Neuronal stem cell (in vitro differentiated cells): ENCODE measurements around the gene GNB3.

ENCODE experiments used
- DNase-seq: peaks from one replicate; pipeline ENCODE4 v3.0.0-alpha.2; 2013; ENCODE audit warnings: low spot score
- H2AFZ ChIP-seq: one replicate; pipeline ENCODE4 v1.6.1; 2013; ENCODE audit warnings: mild to moderate bottlenecking, low read length, inconsistent platforms
- H2AK5ac ChIP-seq: 2 replicates; pipeline ENCODE4 v1.6.1; 2013; ENCODE audit warnings: low read depth, mild to moderate bottlenecking, inconsistent platforms, low read length, moderate library complexity, mixed read lengths
- H2BK120ac ChIP-seq: 2 replicates; pipeline ENCODE4 v1.6.1; 2013; ENCODE audit warnings: low read depth, mild to moderate bottlenecking, inconsistent platforms, low read length, moderate library complexity, mixed read lengths
- H2BK12ac ChIP-seq: one replicate; pipeline ENCODE4 v1.6.1; 2013; ENCODE audit warnings: low read length, inconsistent platforms
- H2BK15ac ChIP-seq: 2 replicates; pipeline ENCODE4 v1.6.1; 2013; ENCODE audit warnings: mild to moderate bottlenecking, low read length, inconsistent platforms, mixed read lengths
- H2BK5ac ChIP-seq: one replicate; pipeline ENCODE4 v1.6.1; 2013; ENCODE audit warnings: inconsistent platforms, mild to moderate bottlenecking, low read length, moderate library complexity
- H3K14ac ChIP-seq: one replicate; pipeline ENCODE4 v1.6.1; 2013; ENCODE audit warnings: low read length, inconsistent platforms
- H3K18ac ChIP-seq: 2 replicates; pipeline ENCODE4 v1.6.1; 2013; ENCODE audit warnings: low read length, inconsistent platforms
- H3K23ac ChIP-seq: 2 replicates; pipeline ENCODE4 v1.6.1; 2013; ENCODE audit warnings: low read depth, mild to moderate bottlenecking, mixed read lengths, low read length, inconsistent platforms; ENCODE audit not compliant: poor library complexity
- H3K27ac ChIP-seq: replicated peaks from 3 replicates; pipeline ENCODE4 v1.5.1; 2013; ENCODE audit warnings: low read length, inconsistent platforms
- H3K27me3 ChIP-seq, 3 experiments: 2 replicates each; pipeline ENCODE4 v1.6.1; 2013; ENCODE audit warnings: low read length in 3 of 3, mild to moderate bottlenecking in 2 of 3, inconsistent platforms in 1 of 3, low read depth in 1 of 3, mixed read lengths in 1 of 3, moderate library complexity in 1 of 3; ENCODE audit not compliant: control insufficient read depth in 3 of 3, insufficient read depth in 3 of 3
- H3K36me3 ChIP-seq, 2 donors: replicated peaks in 1 of 2; 2 replicates each; pipeline ENCODE4 v1.6.1; 2013; ENCODE audit warnings: low read length in 2 of 2; ENCODE audit not compliant: control insufficient read depth in 2 of 2, insufficient read depth in 2 of 2
- H3K4ac ChIP-seq: 2 replicates; pipeline ENCODE4 v1.6.1; 2013; ENCODE audit warnings: inconsistent platforms, mild to moderate bottlenecking, low read length, moderate library complexity
- H3K4me1 ChIP-seq, 2 donors: 1 replicate in 1 of 2; 2 replicates in 1 of 2; pipeline ENCODE4 v1.6.1; 2013; ENCODE audit warnings: low read length in 2 of 2, low read depth in 1 of 2; ENCODE audit not compliant: control insufficient read depth in 2 of 2, insufficient read depth in 1 of 2
- H3K4me2 ChIP-seq: one replicate; pipeline ENCODE4 v1.6.1; 2013; ENCODE audit warnings: mild to moderate bottlenecking, low read length, inconsistent platforms; ENCODE audit not compliant: insufficient read depth, poor library complexity, severe bottlenecking
- H3K4me3 ChIP-seq, 2 donors: 2 replicates each; pipeline ENCODE4 v1.5.1; 2013; ENCODE audit warnings: low read length in 2 of 2, mild to moderate bottlenecking in 2 of 2, inconsistent platforms in 1 of 2, moderate library complexity in 1 of 2
- H3K79me1 ChIP-seq: one replicate; pipeline ENCODE4 v1.6.1; 2013; ENCODE audit warnings: low read depth, mild to moderate bottlenecking, inconsistent platforms, low read length, moderate library complexity
- H3K9ac ChIP-seq: one replicate; pipeline ENCODE4 v1.6.1; 2013; ENCODE audit warnings: mild to moderate bottlenecking, low read depth, low read length, inconsistent platforms; ENCODE audit not compliant: poor library complexity
- H3K9me3 ChIP-seq, 2 donors: replicated peaks in 1 of 2; 2 replicates each; pipeline versions ENCODE3 to v1.6.1; 2013; ENCODE audit warnings: low read length in 2 of 2, mild to moderate bottlenecking in 2 of 2, inconsistent platforms in 1 of 2, low read depth in 1 of 2, mixed read lengths in 1 of 2, moderate library complexity in 1 of 2; ENCODE audit not compliant: control insufficient read depth in 2 of 2, insufficient read depth in 1 of 2
- H4K8ac ChIP-seq: one replicate; pipeline ENCODE4 v1.6.1; 2013; ENCODE audit warnings: low read depth, mild to moderate bottlenecking, inconsistent platforms, low read length, moderate library complexity
- H4K91ac ChIP-seq: one replicate; pipeline ENCODE4 v1.6.1; 2013; ENCODE audit warnings: low read length, low read depth, mild to moderate bottlenecking, inconsistent platforms; ENCODE audit not compliant: poor library complexity
- WGBS, 2 donors: extraction: QIAGEN DNeasy Blood & Tissue Kit; methylation state at CpG; one replicate each; pipeline ENCODE4 v1.1.7; 2013; ENCODE audit warnings: missing lambda C conversion rate in 2 of 2, mixed read lengths in 1 of 2; ENCODE audit not compliant: insufficient read length in 2 of 2, insufficient replicate concordance in 1 of 2; ENCODE audit errors: extremely low coverage in 2 of 2; 5-methylcytosine and 5-hydroxymethylcytosine counted together

The GNB3 gene

DNA sequence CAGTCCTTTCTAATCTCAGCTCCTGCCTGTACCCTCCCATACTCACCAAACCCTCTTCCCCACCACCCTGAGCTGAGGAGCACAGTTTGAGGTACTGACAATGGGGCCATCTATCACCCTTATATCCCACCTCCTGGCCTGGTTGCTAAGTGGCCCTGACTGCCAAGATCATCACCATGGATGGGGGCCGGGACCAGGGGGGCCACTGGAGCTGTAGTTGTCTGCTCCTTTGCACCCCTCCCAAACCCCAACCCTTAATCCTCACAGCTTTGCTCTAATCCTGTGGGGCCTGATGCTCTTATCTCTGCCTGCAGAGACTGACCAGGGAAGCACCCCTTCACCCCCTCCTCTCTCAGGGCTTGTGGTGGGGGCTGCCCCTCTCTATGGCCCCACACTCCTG, 395 bp upstream of the GNB3 start:
- no peak overlapping the region for H3K4me2 ChIP-seq
- no peak overlapping the region for H2BK5ac ChIP-seq
- H3K9ac ChIP-seq: no peak overlapping the region
- H2BK120ac ChIP-seq: no peak overlapping the region
- no peak overlapping the region for H2BK15ac ChIP-seq
- WGBS, 2 donors: no CpG with 5 or more reads among the region's 1 CpG
- H3K9me3 ChIP-seq: no peaks in the 10 kb centered on the region
- H3K36me3 ChIP-seq: peaks cover 63 to 94% of the 10 kb centered on the region in 2 donors
- H3K27me3 ChIP-seq: no peaks in the 10 kb centered on the region
- no peak overlapping the region for H3K23ac ChIP-seq
- no peak overlapping the region for H4K8ac ChIP-seq
- H2AFZ ChIP-seq: no peak overlapping the region
- no peak overlapping the region for H4K91ac ChIP-seq
- H3K4me1 ChIP-seq: peaks cover 0 to 11% of the 10 kb centered on the region in 2 donors
- no peak for DNase-seq
- peaks cover 2% of the 10 kb centered on the region for H3K79me1 ChIP-seq
- H2BK12ac ChIP-seq: no peak overlapping the region
- no peak overlapping the region for H3K18ac ChIP-seq
- H2AK5ac ChIP-seq: no peak overlapping the region
- H3K14ac ChIP-seq: no peak overlapping the region
- no peak overlapping the region for H3K4me3 ChIP-seq
- H3K27ac ChIP-seq: peak overlapping the region; percentile 54
- H3K4ac ChIP-seq: no peak overlapping the region

DNA sequence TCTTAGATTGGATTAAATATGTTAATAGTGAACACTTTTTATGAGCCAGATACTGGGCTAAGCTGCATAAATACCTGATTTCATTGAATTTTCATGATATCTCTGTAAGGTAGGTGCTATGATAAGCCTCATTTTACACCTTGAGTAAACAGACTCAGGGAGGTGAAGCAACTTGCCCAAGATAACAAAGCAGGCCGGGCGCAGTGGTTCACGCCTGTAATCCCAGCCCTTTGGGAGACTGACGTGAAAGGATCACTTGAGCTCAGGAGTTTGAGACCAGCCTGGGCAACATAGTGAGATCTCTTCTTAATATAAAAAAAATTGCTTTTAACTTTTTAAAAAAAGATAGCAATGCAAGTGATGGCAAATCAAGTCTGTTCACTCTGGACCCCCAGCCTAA, 1.4 kb downstream of the GNB3 start:
- Histone ChIP-seq H3K23ac (no peak overlapping the region), H2AFZ (no peak overlapping the region), H2BK5ac (no peak overlapping the region), H3K27ac (no peak overlapping the region), H3K4ac (no peak overlapping the region), H2BK12ac (no peak overlapping the region), H3K79me1 (peaks cover 2% of the 10 kb centered on the region), H3K27me3 (no peaks in the 10 kb centered on the region), H3K4me2 (no peak overlapping the region), H4K91ac (no peak overlapping the region), H3K9ac (no peak overlapping the region), H3K4me1 (peaks cover 0 to 11% of the 10 kb centered on the region in 2 donors), H3K18ac (no peak overlapping the region), H3K4me3 (no peak overlapping the region), H4K8ac (no peak overlapping the region), H2BK15ac (no peak overlapping the region), H3K36me3 (peaks cover 67 to 95% of the 10 kb centered on the region in 2 donors), H3K14ac (no peak overlapping the region), H2AK5ac (no peak overlapping the region), H3K9me3 (no peaks in the 10 kb centered on the region), H2BK120ac (no peak overlapping the region)
- no peak for DNase-seq
- no CpG with 5 or more reads among the region's 4 CpGs for WGBS, 2 donors

DNA sequence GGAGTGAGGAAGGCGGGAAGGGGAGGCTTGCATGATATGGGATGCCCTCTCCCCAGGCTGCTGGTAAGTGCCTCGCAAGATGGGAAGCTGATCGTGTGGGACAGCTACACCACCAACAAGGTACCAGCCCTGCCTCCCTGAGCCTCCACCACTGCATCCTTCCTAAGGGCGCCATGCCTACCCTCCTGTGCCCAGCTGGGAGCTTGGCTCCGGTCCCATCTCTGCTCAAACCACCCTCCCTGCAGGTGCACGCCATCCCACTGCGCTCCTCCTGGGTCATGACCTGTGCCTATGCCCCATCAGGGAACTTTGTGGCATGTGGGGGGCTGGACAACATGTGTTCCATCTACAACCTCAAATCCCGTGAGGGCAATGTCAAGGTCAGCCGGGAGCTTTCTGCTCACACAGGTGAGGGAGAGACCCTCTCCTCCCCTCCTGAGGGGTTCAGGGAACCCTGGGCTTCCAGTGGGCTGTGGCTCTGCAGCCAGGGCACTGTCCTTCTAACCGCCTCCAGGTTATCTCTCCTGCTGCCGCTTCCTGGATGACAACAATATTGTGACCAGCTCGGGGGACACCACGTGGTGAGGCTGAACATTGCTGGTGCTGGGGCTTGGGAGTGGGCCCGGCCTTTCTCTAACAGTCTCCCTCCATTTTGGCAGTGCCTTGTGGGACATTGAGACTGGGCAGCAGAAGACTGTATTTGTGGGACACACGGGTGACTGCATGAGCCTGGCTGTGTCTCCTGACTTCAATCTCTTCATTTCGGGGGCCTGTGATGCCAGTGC, 2.6 kb downstream of the GNB3 start:
- Histone ChIP-seq H2BK5ac (peak overlapping the region; percentile 56), H4K8ac (no peak overlapping the region), H3K9me3 (no peaks in the 10 kb centered on the region), H4K91ac (no peak overlapping the region), H2BK12ac (no peak overlapping the region), H3K14ac (no peak overlapping the region), H2BK15ac (peak overlapping the region; percentile 27), H2AFZ (no peak overlapping the region), H3K4me1 (peaks cover 0 to 11% of the 10 kb centered on the region in 2 donors), H3K4ac (no peak overlapping the region), H3K18ac (no peak overlapping the region), H3K23ac (peak overlapping the region; percentile 17), H2BK120ac (no peak overlapping the region), H3K79me1 (peaks cover 2% of the 10 kb centered on the region), H3K4me2 (no peak overlapping the region), H2AK5ac (peak overlapping the region; percentile 28), H3K27ac (no peak overlapping the region), H3K9ac (peak overlapping the region; percentile 27), H3K27me3 (no peaks in the 10 kb centered on the region), H3K4me3 (no peak overlapping the region), H3K36me3 (peaks cover 62 to 95% of the 10 kb centered on the region in 2 donors)
- no CpG with 5 or more reads among the region's 16 CpGs for WGBS, 2 donors
- no peak for DNase-seq

DNA sequence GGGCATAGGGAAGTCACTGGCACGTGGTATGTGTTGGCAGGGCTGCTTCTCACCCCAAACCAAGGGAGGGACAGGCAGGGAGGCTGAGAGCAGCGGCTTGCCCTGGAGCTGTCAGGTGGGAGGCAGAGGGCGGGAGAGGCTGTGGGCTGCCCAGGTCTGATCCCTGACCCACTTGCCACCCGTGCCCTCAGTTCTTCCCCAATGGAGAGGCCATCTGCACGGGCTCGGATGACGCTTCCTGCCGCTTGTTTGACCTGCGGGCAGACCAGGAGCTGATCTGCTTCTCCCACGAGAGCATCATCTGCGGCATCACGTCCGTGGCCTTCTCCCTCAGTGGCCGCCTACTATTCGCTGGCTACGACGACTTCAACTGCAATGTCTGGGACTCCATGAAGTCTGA, 4.7 kb downstream of the GNB3 start:
- peaks cover 3 to 6% of the 10 kb centered on the region in 2 donors for H3K4me1 ChIP-seq
- no peak overlapping the region for H2BK12ac ChIP-seq
- H3K9me3 ChIP-seq: no peaks in the 10 kb centered on the region
- DNase-seq: no peak
- H4K8ac ChIP-seq: peak overlapping the region; percentile 29
- H3K36me3 ChIP-seq: peaks cover 60 to 95% of the 10 kb centered on the region in 2 donors
- no peak overlapping the region for H2AFZ ChIP-seq
- H3K9ac ChIP-seq: no peak overlapping the region
- no peak overlapping the region for H3K4me2 ChIP-seq
- H3K18ac ChIP-seq: no peak overlapping the region
- no peak overlapping the region for H3K14ac ChIP-seq
- no peak overlapping the region for H4K91ac ChIP-seq
- H2AK5ac ChIP-seq: no peak overlapping the region
- peaks cover 3% of the 10 kb centered on the region for H3K79me1 ChIP-seq
- no peak overlapping the region for H2BK120ac ChIP-seq
- no peak overlapping the region for H3K27ac ChIP-seq
- no peak overlapping the region for H2BK5ac ChIP-seq
- no peak overlapping the region for H3K4me3 ChIP-seq
- H3K4ac ChIP-seq: no peak overlapping the region
- H2BK15ac ChIP-seq: no peak overlapping the region
- H3K23ac ChIP-seq: no peak overlapping the region
- H3K27me3 ChIP-seq: no peaks in the 10 kb centered on the region
- WGBS, 2 donors: no CpG with 5 or more reads among the region's 17 CpGs
